GM12878 (cell line): Measurements from ENCODE around the gene MLST8. TPM values are rescaled to one million over a fixed set of nuclear protein-coding genes. Genes with fewer than 3 reads are reported as not detected.

Experiments used
- ATAC-seq: fragments of 200-7000 bp; cut with Tn5 transposase; 3 replicates; pipeline ENCODE4 v1.9.1; 2020; ENCODE audit warnings: mild to moderate bottlenecking, moderate library complexity
- BruUV-seq: library from RNA; stranded (reverse); fragments of 400-500 nt; replicated peaks from 2 replicates; lab custom pipeline; 2021; lab: Mats Ljungman, UMichigan
- CTCF ChIA-PET: fragments of 300-600 bp; sonication (Branson Sonifier 250); formaldehyde crosslinking; extraction: SDS; loops from one replicate; lab custom pipeline; 2021; ENCODE audit warnings: inconsistent platforms; lab: Yijun Ruan, JAX
- POLR2A ChIA-PET: fragments of 350-600 bp; formaldehyde crosslinking; extraction: SDS; loops from one replicate; lab custom pipeline; 2021; ENCODE audit warnings: inconsistent platforms; lab: Charles Lee
- RAD21 ChIA-PET: fragments of 300-600 bp; sonication (Branson Sonifier 250); formaldehyde crosslinking; loops from one replicate; lab custom pipeline; 2023; ENCODE audit warnings: antibody characterized with exemption; ENCODE audit not compliant: unreplicated experiment; lab: Charles Lee
- SMC1A ChIA-PET: fragments of 300-600 bp; sonication (Branson Sonifier 250); formaldehyde crosslinking; loops from one replicate; lab custom pipeline; 2023; ENCODE audit not compliant: unreplicated experiment, uncharacterized antibody; lab: Charles Lee
- DNase-seq: peaks from one replicate; pipeline ENCODE4 v3.0.0-alpha.2; 2011; ENCODE audit warnings: low read depth, low spot score
- FAIRE-seq: peaks from 3 replicates; lab custom pipeline; 2011; peaks lifted over from hg19 to GRCh38; lab: Jason Lieb, UNC
- H2AFZ ChIP-seq: 2 replicates; pipeline ENCODE4 v1.6.0; 2011; ENCODE audit warnings: low read depth, low read length, control low read depth; ENCODE audit not compliant: control insufficient read depth
- H3K27ac ChIP-seq: 2 replicates; pipeline ENCODE4 v1.5.1; 2011; ENCODE audit warnings: control low read depth; ENCODE audit not compliant: control insufficient read depth, insufficient read depth
- H3K27me3 ChIP-seq, 2 experiments: replicated peaks in 1 of 2; 2 replicates each; pipeline versions ENCODE4 v1.6.0 to v1.6.1; 2011; ENCODE audit warnings: low read length in 1 of 2; ENCODE audit not compliant: control insufficient read depth in 2 of 2, insufficient read depth in 2 of 2
- H3K36me3 ChIP-seq, 2 experiments: 2 replicates each; pipeline ENCODE4 v1.5.1; 2011; ENCODE audit warnings: low read length in 1 of 2; ENCODE audit not compliant: control insufficient read depth in 2 of 2, insufficient read depth in 2 of 2
- H3K4me1 ChIP-seq: 2 replicates; pipeline ENCODE4 v1.6.1; 2011; ENCODE audit warnings: mild to moderate bottlenecking, low read length, moderate library complexity, mixed read lengths; ENCODE audit not compliant: control insufficient read depth, insufficient read depth
- H3K4me2 ChIP-seq: 2 replicates; pipeline ENCODE4 v1.6.0; 2011; ENCODE audit warnings: control low read depth; ENCODE audit not compliant: control insufficient read depth, insufficient read depth
- H3K4me3 ChIP-seq: fragments of 200-600 bp; sonication (generic); 2 replicates; pipeline ENCODE4 v1.5.1; 2016
- H3K79me2 ChIP-seq: 2 replicates; pipeline ENCODE4 v1.6.0; 2011; ENCODE audit warnings: low read length; ENCODE audit not compliant: control insufficient read depth, insufficient read depth
- H3K9ac ChIP-seq: 2 replicates; pipeline ENCODE4 v1.8.0; 2011; ENCODE audit warnings: low read length, control low read depth, mixed read lengths; ENCODE audit not compliant: control insufficient read depth, insufficient read depth
- H3K9me3 ChIP-seq: replicated peaks from 3 replicates; pipeline ENCODE4 v1.5.1; 2011; ENCODE audit warnings: mild to moderate bottlenecking, low read length; ENCODE audit not compliant: control insufficient read depth, insufficient read depth
- H4K20me1 ChIP-seq: 2 replicates; pipeline ENCODE4 v1.6.0; 2011; ENCODE audit not compliant: control insufficient read depth, insufficient read depth
- CBFB ChIP-seq: IDR thresholded peaks from 2 replicates; pipeline ENCODE4 v1.6.1; 2016; ENCODE audit warnings: antibody characterized with exemption, low read depth
- NFYA ChIP-seq: IDR thresholded peaks from 2 replicates; pipeline ENCODE4 v1.6.1; 2011; ENCODE audit warnings: low read depth, mild to moderate bottlenecking, low read length, improper control_type of control experiment, borderline replicate concordance
- SUPT20H ChIP-seq: IDR thresholded peaks from 2 replicates; pipeline ENCODE4 v1.6.1; 2011; ENCODE audit warnings: low read depth, mild to moderate bottlenecking, low read length, moderate library complexity, borderline replicate concordance; ENCODE audit not compliant: control insufficient read depth
- ZNF384 ChIP-seq: IDR thresholded peaks from 2 replicates; pipeline ENCODE4 v1.6.1; 2012; ENCODE audit warnings: low read depth, mild to moderate bottlenecking, low read length, improper control_type of control experiment, borderline replicate concordance
- WGBS: methylation state at CpG from one replicate; pipeline ENCODE4 v1.1.6; 2016; ENCODE audit warnings: low lambda C conversion rate; ENCODE audit not compliant: insufficient replicate concordance, insufficient coverage; ENCODE audit errors: missing lambda C conversion rate; 5-methylcytosine and 5-hydroxymethylcytosine counted together
- in situ Hi-C: fragments of 300-500 bp; cut with MboI; formaldehyde crosslinking; loops from 9 replicates; pipeline ENCODE4 v1.14.3; 2018; ENCODE audit warnings: mixed read lengths
- intact Hi-C: fragments of 100-400 bp; cut with micrococcal nuclease; formaldehyde crosslinking; loops from one replicate; pipeline ENCODE4 v1.14.2; 2022; ENCODE audit not compliant: unreplicated experiment
- polyA plus RNA-seq, 11 experiments: library from polyadenylated mRNA; depleted of rRNA in 4 of 11; unstranded in 6 of 11; stranded (reverse) in 5 of 11; fragments of >200 nt; fragmentation: Nextera tagmentation in 4 of 11; fragmentation: Illumina TruSeq in 1 of 11; extraction: Ambion mirVana in 4 of 11; extraction: Trizol in 1 of 11; gene quantifications; 1 replicate in 1 of 11; 2 replicates in 10 of 11; pipeline versions ENCODE4 v1.2.1 to v1.2.3, GENCODE V29; 2011 to 2016; ENCODE audit warnings: inconsistent platforms in 2 of 11, missing spikeins in 2 of 11, low read depth in 1 of 11
- total RNA-seq, 4 experiments: library from RNA; depleted of rRNA in 3 of 4; stranded (reverse); fragments of >200 nt in 3 of 4; fragmentation: Illumina TruSeq in 1 of 4; extraction: Trizol in 1 of 4; gene quantifications; 2 replicates each; pipeline versions ENCODE4 v1.2.1 to v1.2.3, GENCODE V29; 2013 to 2021
- TF ChIP-seq, protein P1 (sequence below): fragments of 450-650 bp; IDR thresholded peaks from 2 replicates; pipeline ENCODE4 v1.6.1; 2017; ENCODE audit warnings: antibody characterized with exemption, mild to moderate bottlenecking, moderate library complexity
- TF ChIP-seq, protein P2 (sequence below): fragments of 150-350 bp; IDR thresholded peaks from 2 replicates; pipeline ENCODE4 v1.6.1; 2014; ENCODE audit warnings: mild to moderate bottlenecking, low read depth, low read length

The MLST8 gene
- total and polyA plus RNA-seq, 10 of the 15 experiments (the other 5 are each of a cell fraction or from before 2014, with no cell fraction given), result 1.0 to 114 (median 64.2) TPM

DNA sequence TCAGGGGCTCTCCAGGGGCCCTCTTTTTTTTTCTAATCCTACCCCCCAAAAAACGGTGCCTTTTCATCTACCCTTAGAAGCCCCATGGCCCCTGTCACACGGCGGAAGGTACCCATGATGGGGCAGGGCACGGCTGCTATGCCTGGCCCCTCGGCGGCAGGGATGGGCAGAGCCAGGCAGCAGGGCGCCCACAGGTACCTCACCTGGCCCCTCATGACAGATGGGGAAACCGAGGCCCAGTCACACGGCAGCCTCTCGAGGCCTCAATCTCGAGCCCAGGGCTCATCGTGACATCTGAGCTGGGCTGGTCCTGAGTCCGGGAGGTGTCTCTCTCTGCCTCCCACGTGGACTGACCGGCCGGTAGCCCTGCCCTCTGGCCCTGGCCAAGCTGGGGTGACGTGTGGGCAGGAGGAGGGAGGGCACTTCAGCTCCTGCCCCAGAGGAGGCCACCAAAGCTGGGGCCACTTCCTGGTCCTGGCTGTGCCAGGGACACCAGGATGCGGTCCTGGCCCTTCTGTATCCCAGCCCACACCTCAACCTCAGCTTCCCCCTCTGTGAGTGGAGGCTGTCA, 38.1 kb upstream of the MLST8 start (continued):
- TF ChIP-seq, protein P1, sequence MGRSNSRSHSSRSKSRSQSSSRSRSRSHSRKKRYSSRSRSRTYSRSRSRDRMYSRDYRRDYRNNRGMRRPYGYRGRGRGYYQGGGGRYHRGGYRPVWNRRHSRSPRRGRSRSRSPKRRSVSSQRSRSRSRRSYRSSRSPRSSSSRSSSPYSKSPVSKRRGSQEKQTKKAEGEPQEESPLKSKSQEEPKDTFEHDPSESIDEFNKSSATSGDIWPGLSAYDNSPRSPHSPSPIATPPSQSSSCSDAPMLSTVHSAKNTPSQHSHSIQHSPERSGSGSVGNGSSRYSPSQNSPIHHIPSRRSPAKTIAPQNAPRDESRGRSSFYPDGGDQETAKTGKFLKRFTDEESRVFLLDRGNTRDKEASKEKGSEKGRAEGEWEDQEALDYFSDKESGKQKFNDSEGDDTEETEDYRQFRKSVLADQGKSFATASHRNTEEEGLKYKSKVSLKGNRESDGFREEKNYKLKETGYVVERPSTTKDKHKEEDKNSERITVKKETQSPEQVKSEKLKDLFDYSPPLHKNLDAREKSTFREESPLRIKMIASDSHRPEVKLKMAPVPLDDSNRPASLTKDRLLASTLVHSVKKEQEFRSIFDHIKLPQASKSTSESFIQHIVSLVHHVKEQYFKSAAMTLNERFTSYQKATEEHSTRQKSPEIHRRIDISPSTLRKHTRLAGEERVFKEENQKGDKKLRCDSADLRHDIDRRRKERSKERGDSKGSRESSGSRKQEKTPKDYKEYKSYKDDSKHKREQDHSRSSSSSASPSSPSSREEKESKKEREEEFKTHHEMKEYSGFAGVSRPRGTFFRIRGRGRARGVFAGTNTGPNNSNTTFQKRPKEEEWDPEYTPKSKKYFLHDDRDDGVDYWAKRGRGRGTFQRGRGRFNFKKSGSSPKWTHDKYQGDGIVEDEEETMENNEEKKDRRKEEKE, result no peak
- no peak for TF ChIP-seq SUPT20H
- TF ChIP-seq, protein P2, sequence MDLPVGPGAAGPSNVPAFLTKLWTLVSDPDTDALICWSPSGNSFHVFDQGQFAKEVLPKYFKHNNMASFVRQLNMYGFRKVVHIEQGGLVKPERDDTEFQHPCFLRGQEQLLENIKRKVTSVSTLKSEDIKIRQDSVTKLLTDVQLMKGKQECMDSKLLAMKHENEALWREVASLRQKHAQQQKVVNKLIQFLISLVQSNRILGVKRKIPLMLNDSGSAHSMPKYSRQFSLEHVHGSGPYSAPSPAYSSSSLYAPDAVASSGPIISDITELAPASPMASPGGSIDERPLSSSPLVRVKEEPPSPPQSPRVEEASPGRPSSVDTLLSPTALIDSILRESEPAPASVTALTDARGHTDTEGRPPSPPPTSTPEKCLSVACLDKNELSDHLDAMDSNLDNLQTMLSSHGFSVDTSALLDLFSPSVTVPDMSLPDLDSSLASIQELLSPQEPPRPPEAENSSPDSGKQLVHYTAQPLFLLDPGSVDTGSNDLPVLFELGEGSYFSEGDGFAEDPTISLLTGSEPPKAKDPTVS, result no peak

DNA sequence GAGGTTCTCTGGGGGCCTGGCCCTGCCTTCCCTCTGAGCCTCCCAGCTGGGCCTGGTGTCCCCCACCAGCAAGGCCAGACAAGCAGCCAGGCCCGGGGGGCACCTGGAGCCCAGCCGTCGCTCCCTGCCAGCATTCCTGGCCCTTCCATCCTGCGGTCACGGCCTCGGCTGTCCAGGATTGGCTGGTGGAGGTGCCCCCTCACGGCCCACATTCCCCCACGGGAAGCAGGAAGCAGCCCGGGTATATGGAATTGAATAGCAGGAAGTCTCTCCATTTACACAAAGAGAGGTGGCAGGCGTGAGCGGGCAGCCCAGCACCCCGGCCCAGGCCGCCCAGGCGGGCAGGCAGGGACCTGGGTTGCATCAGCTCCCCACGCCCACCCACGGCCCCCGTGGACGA, 35.2 kb upstream of the MLST8 start:
- ChIA-PET RAD21 (no interaction called here), SMC1A (no interaction called here), CTCF (no interaction called here), POLR2A (no interaction called here)
- no peak overlapping the region for H3K4me2 ChIP-seq
- DNase-seq, result no peak
- no peaks in the 10 kb centered on the region for H3K4me1 ChIP-seq
- no peak overlapping the region for H3K27ac ChIP-seq
- H3K9ac ChIP-seq, result no peak overlapping the region
- WGBS, result 90% methylated on average over 14 of the region's 18 CpGs
- H3K9me3 ChIP-seq, result no peaks in the 10 kb centered on the region
- BruUV-seq, result no TSS peak
- H2AFZ ChIP-seq, result no peak overlapping the region
- ATAC-seq, result no peak
- no peak overlapping the region for H3K4me3 ChIP-seq
- TF ChIP-seq CBFB (no peak), ZNF384 (no peak), NFYA (no peak)
- H4K20me1 ChIP-seq, result no peaks in the 10 kb centered on the region
- no peaks in the 10 kb centered on the region for H3K79me2 ChIP-seq
- intact Hi-C loops (no loop called here), in situ Hi-C loops (no loop called here)
- H3K27me3 ChIP-seq, result no peaks in the 10 kb centered on the region
- H3K36me3 ChIP-seq, result peaks cover 10 to 26% of the 10 kb centered on the region in 2 experiments; a peak in 3 of 4 replicates
- no peak for FAIRE-seq
